Stimulated activated CD8-positive, alpha-beta memory T cell treated with anti-CD3 and anti-CD28 coated beads, Interleukin-7, amount 100 ng/mL, for 24 hours (primary cell): ENCODE measurements around the gene ZSCAN5A.
"Not testable (repeated sequence)": the region's sequence is repeated elsewhere in the genome, so short reads cannot be mapped to it uniquely, and the experiment has no call there.

Experiments
- DNase-seq: peaks from one replicate; pipeline ENCODE4 v3.0.0-alpha.2; 2020; ENCODE audit warnings: low read depth

ZSCAN5A gene

DNA sequence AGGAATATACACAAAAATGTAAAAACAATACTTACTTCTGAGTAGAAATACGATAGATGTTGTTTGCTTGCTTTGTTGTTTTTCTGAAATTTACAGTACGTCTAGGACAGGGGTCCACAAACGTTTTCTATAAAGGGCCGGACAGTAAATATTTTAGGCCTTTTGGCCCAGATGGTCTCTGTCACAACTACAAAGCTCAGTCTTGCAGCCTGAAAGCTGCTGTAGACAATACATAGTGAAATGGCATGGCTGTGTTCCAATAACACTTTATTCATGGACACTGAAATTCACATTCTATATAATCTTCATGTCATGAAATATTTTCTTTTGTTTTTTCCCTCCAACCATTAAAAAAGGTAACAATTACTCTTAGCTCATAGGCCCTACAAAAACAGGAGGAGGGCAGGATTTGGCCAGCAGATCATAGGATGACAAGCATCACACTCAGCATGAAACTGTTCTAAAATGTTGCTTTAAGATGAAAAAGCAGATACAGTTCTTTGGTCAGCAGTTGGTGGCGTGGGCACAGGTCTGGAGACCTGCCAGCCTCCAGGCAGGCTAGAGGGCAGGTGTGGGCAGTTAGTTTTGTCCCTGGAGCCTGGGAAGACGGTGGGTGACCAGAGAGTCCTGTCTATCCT is 42.4 kb downstream of the ZSCAN5A start, which contains the start of gene EDDM13:
TSS of gene EDDM13 (plus strand) at position 588 of the 638 bp plus-strand sequence. CDS start 87 bp downstream, outside the sequence.
- no peak for DNase-seq

DNA sequence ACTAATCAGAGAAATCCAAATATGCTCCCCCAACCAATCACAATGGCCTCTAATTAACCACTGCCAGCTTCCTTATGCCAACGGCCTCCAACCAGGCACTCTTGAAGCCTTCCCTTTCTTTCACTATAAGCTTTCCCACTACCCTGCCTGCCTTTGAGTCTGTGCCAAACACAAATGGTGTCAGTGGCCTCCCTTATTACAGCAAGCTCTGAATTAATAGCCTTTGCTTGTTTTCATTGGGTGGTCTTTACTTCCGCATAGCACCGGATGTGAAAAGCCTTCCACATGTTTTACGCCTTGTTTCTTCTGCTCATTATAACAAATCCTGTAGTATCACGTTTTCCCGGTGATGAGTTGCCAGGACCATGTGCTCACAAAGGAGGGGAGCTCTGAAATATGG is 43.5 kb downstream of the ZSCAN5A start:
- no peak for DNase-seq

DNA sequence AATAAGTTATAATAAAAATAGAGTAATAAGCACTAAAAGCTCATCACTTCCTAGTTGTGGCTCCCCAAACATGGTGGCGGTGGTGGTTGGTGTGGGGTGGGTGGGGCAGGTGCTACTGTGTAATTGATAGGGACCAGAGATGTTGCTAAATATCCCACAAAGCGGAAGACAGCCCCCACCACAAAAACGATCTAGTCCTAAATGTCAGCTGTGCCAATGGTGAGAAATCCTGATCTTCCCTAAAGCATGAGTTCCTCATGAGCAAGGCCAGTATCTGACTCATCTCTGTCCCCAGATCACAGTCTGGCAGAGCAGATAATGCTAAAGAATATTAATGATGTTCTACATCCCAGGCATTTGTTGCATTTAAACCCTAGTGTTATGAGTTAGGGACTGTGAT is 44.0 kb downstream of the ZSCAN5A start:
- no peak for DNase-seq

DNA sequence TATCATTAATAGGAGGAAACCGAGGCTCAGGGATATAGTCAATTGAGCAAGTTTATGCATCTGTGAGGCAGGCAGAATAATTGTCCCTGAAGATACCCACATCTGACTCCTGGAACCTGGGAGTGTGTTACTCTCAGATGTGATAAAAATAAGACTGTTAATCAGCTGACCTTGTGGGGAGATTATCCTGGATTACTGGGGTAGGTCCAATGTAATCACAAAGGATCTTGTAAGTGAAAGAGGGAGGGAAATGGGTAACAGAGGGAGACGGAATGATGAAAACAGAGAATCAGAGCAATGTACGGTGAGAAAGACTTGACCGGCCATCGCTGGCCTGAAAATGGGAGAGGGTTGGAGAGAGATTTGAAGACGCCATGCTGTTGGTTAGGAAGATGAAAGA is 45.3 kb downstream of the ZSCAN5A start:
- DNase-seq, result no peak

DNA sequence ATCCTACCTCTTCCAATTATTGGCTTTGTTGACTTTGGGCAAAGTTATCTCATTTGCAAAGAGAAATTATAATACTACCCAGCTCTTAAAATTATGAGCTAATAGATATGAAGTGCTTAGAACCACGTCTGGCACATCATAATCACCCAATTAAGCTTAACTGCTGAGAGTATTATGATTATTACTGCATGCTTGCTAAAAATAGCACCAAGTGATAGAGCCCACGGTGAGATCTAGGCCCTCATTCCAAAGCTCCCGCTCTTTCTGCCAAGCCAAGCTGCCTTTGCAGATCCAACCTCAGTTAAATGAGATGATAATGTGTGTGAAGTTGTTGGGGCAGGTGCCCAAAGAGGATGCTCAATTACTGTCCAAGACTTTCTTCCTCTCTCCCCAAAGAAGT is 48.6 kb downstream of the ZSCAN5A start:
- DNase-seq, result no peak

DNA sequence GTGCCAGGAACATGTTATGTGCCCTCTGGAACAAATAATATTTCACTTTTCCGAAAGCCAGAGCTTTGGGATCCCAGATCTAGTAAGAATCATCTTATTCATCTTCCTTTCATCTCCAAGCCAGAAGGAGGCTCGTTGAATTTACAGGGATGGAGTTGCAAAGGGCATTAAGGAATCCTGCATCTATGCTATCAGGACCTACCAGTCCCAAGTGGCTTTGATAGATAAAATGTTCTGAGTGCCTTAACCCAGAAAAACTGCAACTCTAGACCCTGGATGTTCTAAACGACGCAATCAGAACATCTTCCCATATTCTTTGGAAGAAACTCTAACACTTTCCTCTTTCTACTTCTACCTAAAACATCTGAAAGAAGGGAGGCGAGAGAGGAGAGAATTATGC is 51.3 kb downstream of the ZSCAN5A start:
- DNase-seq, result no peak

DNA sequence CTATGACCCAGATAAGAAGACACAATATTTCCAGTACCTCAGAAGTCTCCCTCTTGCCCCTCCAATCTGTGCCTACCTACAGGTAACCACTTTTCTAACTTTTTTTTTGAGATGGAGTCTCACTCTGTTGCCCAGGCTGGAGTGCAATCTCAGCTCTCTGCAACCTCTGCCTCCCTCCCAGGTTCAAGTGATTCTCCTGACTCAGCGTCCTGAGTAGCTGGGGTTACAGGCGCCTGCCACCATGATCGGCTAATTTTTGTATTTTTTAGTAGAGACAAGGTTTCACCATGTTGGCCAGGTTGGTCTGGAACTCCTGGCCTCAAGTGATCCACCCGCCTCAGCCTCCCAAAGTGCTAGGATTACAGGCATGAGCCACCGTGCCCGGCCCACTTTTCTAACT is 52.7 kb downstream of the ZSCAN5A start:
- not testable (repeated sequence) for DNase-seq

DNA sequence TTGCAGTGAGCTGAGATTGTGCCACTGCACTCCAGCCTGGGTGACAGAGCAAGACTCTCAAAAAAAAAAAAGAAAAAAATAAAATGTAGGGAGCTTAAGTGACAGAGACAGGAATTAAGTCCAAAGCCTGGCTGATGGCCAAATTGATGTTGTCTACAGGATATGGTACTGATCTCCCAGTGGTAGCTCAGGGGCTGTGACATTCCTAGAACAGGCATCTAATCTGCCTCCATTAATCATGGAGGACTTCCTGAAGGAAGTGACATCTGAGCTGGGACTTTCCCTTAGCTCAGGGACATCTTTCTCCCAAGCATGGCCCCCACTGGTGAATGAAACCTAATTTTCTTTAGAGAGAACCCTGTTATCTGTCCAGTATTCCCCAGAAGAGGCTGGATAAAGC is 53.5 kb downstream of the ZSCAN5A start:
- no peak for DNase-seq

DNA sequence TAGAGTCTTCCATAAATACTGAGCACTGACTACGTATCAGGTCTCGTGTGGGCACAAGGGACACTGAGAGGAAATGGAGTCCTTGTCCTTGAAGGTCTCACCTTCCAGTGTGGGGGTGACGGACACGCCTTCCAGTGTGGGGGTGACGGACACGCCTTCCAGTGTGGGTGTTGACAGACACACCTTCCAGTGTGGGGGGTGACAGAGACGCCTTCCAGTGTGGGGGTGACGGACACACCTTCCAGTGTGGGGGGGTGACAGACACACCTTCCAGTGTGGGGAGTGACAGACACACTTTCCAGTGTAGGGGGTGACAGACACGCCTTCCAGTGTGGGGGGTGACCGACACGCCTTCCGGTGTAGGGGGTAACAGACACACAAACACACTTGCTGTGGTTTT is 56.4 kb downstream of the ZSCAN5A start:
- no peak for DNase-seq

DNA sequence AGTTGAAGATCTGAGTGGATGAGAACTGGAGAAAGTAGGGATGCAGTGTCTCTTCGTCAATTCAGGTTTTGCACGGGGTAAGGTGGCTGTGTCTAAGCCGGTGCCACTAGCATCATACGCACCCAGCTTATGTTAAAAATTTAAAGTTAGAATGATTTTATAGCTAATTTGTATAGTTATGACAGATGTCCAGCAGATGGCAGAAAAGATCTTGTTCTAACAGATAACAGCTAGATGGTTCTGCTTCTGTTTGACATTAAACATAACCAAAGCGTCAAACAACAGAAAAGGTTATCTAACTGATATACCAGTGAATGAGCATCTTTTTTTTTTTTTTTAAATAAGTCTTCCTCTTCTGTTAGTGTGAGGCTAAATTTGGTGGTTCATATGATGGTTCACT is 60.9 kb downstream of the ZSCAN5A start:
- no peak for DNase-seq

DNA sequence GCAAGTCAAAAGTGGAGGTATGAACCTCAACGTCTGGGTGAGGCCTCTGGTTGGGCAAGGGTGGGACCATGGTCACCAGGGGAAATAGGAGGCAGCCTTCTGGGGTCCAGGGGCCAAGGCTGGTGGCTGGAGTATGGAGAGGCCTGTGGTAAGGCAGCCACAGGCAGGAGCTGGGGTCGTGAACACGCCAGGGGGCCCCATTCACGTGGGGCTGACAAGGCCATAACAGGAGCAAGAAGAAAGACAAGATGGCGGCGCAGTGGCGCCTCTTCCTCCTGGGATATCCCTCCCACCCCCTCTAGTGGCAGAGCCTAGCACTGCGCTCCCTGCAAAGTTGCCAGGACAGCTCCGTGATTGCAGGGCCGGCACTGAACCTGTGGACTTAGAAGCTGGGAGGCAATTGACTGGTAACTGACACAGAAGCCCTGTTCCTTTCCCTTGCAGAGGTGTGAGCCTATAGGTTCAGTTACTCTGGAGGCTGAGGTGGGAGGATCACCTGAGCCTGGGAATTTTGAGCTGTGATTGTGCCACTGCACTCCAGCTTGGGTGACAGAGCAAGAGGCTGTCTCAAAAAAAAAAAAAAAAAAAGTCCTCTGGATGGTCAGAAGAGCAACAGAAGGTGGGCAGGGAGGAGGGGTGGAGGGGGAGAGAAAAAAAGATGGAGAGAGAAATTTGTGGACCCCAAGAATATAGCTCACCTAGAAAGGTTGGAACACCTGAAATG is 61.8 kb downstream of the ZSCAN5A start:
- DNase-seq, result peak; percentile 51

DNA sequence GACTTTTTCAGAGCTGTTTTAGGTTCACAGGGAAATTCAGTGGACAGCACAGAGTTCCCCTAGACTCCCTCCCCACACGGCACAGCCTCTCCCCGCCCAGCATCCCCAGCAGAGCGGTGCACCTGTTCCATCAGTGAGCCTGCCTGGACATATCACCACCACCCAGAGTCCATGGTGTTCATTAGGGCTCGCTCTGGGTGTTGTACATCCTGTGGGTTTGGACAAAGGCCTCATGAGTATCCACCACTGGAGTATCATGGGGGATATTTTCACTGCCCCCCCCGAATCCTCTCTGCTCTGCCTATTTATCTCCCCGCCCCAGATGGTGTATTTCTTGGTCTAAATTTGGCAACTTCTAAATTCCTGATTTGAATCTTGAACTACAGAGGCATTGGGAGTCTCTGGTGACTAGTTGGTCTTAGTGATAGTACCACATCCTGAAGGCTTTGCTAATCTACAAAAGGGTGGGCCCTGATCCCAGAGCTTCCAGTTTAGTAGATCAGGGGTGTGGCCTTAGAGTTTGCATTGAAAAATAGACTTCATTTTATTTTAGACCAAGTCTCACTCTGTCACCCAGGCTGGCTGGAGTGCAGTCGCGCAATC is 65.8 kb downstream of the ZSCAN5A start:
- DNase-seq, result not testable (repeated sequence)

DNA sequence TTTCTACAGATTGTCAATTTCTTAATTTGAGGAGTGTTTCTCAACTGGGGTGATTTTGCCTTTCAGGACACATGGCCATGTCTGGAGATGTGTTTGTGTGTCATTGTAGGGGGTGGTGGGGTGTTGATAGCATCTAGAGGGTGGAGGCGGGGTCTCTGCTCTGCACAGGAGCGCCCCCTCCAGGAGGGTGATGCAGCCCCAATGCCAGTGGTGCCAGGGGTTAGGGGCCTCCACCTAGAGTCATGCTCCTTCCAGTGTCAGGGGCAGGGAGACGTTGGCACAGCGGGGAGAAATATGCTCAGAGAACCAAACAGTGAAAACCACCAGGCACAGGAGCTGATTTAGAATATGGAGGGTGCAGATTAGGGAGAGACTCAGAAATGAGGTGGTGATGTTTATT is 68.9 kb downstream of the ZSCAN5A start:
- DNase-seq, result not testable (repeated sequence)

DNA sequence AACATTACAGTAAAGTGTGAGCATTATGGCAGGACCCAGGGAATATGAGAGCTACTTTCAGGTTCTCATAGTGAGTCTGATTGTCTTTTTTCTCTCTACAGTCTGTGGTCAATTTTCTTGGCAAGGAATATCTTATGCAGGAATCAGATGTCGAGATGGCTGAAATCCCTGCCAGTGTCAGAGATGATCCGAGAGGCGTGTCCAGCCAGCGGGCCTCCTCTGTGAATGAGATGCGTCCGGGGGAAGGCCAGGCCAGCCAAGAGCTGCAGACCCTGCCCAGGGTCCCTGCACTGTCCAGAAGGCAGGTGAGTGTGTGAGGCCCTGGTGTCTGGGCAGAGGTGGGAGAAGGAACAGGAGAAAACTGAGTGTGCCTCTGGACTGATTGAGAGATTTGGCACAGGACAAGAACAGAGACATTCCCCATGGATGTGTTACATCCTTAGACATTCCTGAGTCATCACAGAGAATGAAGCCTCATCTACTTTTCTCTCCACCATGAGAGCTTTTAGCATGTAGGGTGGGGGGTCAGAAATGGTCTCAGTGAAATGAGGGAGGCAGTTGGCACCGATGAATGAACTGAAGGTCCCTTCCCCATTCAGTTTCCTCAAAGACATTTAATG is 69.4 kb downstream of the ZSCAN5A start:
- DNase-seq, result no peak

DNA sequence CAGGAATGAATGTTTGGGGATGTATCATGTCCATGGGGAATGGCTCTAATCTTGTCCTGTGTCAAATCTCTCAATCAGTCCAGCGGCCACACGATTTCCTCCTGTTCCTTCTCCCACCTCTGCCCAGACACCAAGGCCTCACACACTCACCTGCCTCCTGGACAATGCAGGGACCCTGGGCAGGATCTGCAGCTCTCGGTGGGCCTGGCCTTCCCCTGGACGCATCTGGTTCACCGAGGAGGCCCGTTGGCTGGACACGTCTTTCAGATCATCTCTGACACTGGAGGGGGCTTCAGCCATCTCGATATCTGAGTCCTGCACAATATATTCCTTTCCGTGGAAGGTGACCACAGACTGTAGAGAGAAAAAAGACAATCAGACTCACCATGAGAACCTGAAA is 91.2 kb downstream of the ZSCAN5A start:
- no peak for DNase-seq

DNA sequence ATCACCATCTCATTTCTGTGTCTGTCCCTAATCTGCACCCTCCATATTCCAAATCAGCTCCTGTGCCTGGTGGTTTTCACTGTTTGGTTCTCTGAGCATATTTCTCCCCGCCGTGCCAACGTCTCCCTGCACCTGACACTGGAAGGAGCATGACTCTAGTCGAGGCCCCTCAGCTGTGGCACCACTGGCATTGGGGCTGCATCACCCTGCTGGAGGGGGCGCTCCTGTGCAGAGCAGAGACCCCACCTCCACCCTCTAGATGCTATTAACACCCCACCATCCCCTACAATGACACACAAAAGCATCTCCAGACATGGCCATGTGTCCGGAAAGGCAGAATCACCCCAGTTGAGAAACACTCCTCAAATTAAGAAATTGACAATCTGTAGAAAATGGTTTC is 91.7 kb downstream of the ZSCAN5A start:
- DNase-seq, result no peak

DNA sequence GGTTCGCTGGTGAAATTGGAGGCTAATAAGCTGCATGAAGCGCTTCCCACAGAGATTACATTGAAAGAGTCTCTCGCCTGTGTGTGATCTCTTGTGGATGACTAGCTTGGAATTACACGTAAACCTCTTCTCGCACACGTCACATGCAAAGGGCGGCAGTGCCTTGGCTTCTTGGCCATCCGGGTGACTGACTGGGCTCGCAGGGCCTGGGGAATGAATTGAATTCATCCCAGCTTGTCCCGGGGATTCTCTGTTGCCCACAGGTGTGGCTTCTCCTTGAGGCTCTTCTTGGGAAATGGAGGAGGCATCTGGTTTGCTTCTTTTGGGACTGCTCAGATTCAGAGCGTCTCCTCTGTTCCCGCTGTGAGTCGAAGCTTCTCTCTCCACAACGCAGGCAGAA is 92.8 kb downstream of the ZSCAN5A start:
- DNase-seq, result no peak

DNA sequence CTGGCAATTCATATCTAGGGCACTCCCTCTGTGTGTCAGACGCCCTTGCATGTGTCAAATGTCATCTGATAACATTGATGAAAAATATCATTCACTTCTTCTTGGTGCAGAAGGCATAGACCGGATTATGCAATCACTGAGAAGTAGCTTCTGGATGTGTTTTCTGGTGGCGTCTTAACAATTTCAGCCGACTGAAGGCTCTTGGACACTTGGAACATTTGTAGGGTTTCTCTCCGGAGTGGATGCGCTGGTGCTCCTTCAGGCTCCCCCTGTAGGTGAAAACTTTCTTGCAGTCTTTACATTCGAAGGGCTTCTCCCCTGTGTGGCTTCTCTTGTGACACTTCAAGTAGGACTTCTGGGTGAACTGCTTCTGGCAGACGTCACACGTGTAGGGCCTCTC is 93.2 kb downstream of the ZSCAN5A start:
- not testable (repeated sequence) for DNase-seq

DNA sequence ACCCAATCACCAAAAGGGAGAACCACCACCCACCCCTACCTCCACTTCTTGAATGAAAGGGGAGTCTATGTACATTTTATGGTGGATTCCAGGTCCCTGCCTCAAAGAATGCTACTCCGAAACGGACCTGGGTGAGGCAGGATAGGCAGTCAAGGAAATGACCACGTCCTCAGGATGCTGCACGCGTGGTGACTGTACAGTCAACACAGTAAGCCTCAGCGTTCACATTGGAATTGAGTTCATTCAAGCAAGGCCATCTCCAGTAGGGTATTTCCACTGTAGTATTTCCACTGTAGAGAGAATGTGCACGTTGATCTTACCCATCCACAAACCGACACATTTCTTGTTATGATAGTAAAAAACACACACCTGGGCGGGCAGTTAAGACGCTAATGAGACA is 95.7 kb downstream of the ZSCAN5A start:
- DNase-seq, result no peak

DNA sequence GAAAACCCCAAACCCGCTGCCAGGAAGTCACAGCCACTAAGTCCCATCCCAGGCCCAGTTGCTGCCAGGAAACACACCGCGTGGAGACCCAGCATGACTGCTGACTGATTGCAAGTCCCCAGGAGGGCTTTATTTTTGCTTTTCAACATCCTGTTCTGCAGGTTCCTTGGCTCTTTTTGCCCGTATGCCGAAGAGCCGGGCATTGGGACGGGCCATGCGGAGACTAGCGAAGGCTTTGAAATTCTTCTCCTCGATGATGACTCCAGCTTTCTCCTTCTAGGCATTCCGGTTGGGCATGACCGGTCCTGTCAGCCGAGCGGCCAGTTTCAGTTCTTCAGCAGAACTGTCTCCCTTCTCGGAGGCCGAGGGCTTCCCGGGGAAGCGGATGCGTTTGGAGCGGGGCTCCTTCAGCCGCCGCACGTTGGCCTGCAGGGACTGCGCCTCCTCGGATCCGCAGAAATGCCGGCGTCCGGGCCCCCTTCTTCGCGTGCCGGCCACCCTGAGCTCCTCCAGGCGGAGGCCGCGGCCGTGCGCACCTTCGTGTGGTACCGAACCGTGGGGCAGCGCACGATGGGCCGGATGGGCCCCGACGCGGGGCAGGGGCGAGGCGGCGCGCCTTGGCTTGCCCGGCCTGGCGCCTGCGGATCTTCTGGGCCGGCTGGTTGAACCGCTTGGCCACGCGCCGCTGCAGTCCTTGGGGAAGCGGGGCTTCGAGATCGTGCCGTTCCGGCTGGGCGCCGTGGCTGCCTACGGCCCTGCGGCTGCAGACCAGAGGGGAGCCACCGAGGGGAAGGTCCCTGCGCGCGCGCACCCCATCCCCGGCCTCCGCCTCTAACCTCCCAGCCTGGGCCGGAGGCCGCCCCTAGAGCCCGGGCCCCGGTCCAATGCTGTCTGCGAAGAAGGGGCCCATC is 97.3 kb downstream of the ZSCAN5A start:
- no peak for DNase-seq

DNA sequence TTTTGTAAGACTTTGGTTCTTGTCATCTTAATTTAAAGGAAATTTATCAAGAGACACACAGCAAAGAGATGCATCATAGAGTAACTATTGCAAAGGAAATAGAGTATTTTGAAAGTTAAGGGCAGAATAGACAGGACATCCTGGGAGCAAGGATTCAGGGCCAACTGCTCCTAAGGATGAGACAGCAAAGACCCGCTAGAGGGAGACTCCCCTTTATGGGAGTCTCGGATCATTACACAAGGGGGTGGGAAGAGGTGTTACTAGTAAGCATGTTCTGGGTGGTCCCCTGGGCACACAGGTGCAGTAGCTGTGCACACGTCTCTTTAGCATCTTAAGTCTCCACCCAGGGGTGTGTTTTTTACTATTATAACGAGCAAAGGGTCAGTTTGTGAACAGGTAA is 102.9 kb downstream of the ZSCAN5A start:
- no peak for DNase-seq

DNA sequence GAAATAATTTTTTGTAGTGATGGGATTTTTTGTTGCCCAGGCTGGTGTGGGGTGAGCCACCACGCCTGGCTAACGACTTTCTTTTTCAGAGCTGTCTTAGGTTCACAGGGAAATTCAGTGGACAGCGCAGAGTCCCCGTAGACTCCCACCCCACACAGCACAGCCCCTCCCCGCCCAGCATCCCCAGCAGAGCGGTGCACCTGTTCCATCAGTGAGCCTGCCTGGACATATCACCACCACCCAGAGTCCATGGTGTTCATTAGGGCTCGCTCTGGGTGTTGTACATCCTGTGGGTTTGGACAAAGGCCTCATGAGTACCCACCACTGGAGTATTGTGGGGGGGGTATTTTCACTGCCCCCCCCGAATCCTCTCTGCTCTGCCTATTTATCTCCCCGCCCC is 104.6 kb downstream of the ZSCAN5A start:
- not testable (repeated sequence) for DNase-seq
